ENCODE measurements around the gene AFF4.
A peak's percentile ranks its signal among the peaks of the same experiment; 100 is the strongest.
"Not testable (repeated sequence)": the region's sequence is repeated elsewhere in the genome, so short reads cannot be mapped to it uniquely, and the experiment has no call there.

AFF4 gene

GRCh38 chr5:132963171-132964104 lies at the start of gene AFF4:
TSS of gene AFF4 (minus strand) at chr5:132963634. CDS start at chr5:132937189, 26,445 bp downstream.
- DNase-seq (ENCODE audit: low spot score in 2 of 2), result peak; percentile 84 to 97
- peak within 1 kb of the TSS; percentile 99 for H3K27ac Mint-ChIP-seq
- peak within 1 kb of the TSS; percentile 84 for H3K4me3 Mint-ChIP-seq
- no peaks in the 10 kb centered on the region for H3K9me3 Mint-ChIP-seq
- H3K36me3 Mint-ChIP-seq, result peaks cover 32% of the 10 kb centered on the region
- peaks cover 9% of the 10 kb centered on the region for H3K4me1 Mint-ChIP-seq
- peak; percentile 96 for ATAC-seq

GRCh38 chr5:133008455-133008854 lies 45.0 kb upstream of the AFF4 start:
- H3K27ac Mint-ChIP-seq; H3K4me1 Mint-ChIP-seq; DNase-seq (ENCODE audit: low spot score in 2 of 2); ATAC-seq; H3K9me3 Mint-ChIP-seq; H3K4me3 Mint-ChIP-seq: not testable (repeated sequence)
- H3K36me3 Mint-ChIP-seq, result peaks cover 61% of the 10 kb centered on the region

DNA sequence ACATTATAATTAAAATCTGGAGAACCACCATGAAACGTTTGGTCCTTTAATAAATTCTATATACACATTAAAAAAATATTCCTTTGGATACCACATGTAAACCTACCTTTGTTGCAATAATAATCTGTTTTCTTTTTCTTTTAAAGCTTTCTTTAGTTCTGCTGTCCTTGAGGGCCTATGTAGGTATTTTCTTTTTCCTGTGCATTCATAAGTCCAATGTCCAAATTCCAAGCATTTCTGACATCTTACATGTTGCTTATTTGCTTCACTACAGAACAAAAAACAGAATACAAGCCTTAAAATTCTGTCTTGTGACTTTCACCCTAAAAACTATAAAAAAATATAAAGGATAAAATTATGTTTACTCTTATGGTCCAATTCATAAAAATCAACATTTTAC lies 43.2 kb upstream of the AFF4 start:
- ATAC-seq (no peak), DNase-seq (ENCODE audit: low spot score in 2 of 2) (no peak)
- H3K27ac Mint-ChIP-seq, result no peak overlapping the region
- H3K4me1 Mint-ChIP-seq, result no peaks in the 10 kb centered on the region
- H3K9me3 Mint-ChIP-seq, result no peaks in the 10 kb centered on the region
- no peak overlapping the region for H3K4me3 Mint-ChIP-seq
- peaks cover 79% of the 10 kb centered on the region for H3K36me3 Mint-ChIP-seq

DNA sequence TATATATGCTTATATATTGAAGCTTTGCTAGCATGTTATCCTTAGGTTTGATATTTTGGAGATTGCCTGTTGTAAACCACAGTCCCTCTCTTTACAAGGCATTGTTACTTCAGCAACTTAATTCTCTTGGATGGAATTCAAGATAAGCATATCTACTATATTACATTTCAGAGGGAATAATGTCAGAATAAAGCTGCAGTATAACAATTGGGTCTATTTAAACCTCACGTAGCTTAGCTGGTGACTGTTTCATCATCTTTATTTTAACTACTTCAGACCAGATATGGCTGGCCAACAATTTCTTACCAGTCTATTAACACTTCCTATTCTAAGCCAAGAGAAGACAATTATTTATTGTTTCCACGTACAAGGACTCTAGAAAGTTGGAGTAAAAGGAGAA lies 35.8 kb upstream of the AFF4 start:
- no peak overlapping the region for H3K27ac Mint-ChIP-seq
- H3K9me3 Mint-ChIP-seq, result no peaks in the 10 kb centered on the region
- no peaks in the 10 kb centered on the region for H3K4me1 Mint-ChIP-seq
- DNase-seq (ENCODE audit: low spot score in 2 of 2) (no peak), ATAC-seq (no peak)
- H3K36me3 Mint-ChIP-seq, result peaks cover 46% of the 10 kb centered on the region
- no peak overlapping the region for H3K4me3 Mint-ChIP-seq

DNA sequence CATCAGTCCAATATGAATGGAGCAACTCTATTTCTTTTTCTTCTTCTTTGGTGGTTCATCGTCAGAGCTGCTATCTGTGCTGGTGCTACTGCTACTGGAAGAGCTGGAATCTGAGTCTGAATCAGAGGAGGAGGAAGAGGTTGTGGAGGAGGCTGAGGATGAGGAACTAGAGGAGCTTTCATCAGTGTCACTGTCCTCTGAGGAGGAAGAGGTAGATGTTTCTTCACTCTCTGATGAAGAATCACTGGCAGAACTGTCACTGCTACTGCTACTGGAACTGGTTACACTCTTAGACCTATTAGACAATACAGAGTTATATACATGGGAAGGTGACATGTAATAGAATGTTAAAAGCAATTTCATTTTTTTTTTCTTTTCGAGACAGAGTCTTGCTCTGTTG lies 35.1 kb upstream of the AFF4 start:
- no peak for ATAC-seq
- DNase-seq (ENCODE audit: low spot score in 2 of 2), result no peak
- H3K4me1 Mint-ChIP-seq, result no peaks in the 10 kb centered on the region
- H3K9me3 Mint-ChIP-seq, result no peaks in the 10 kb centered on the region
- peaks cover 40% of the 10 kb centered on the region for H3K36me3 Mint-ChIP-seq
- H3K4me3 Mint-ChIP-seq, result no peak overlapping the region
- H3K27ac Mint-ChIP-seq, result no peak overlapping the region

- ATAC-seq (no peak), DNase-seq (ENCODE audit: low spot score in 2 of 2) (no peak)
- no peaks in the 10 kb centered on the region for H3K9me3 Mint-ChIP-seq
- H3K4me1 Mint-ChIP-seq, result no peaks in the 10 kb centered on the region
- H3K4me3 Mint-ChIP-seq, result no peak overlapping the region
- H3K36me3 Mint-ChIP-seq, result peaks cover 17% of the 10 kb centered on the region
- peak overlapping the region; percentile 67 for H3K27ac Mint-ChIP-seq
Measured at GRCh38 chr5:132996307-132996706, 32.9 kb upstream of the AFF4 start.

DNA sequence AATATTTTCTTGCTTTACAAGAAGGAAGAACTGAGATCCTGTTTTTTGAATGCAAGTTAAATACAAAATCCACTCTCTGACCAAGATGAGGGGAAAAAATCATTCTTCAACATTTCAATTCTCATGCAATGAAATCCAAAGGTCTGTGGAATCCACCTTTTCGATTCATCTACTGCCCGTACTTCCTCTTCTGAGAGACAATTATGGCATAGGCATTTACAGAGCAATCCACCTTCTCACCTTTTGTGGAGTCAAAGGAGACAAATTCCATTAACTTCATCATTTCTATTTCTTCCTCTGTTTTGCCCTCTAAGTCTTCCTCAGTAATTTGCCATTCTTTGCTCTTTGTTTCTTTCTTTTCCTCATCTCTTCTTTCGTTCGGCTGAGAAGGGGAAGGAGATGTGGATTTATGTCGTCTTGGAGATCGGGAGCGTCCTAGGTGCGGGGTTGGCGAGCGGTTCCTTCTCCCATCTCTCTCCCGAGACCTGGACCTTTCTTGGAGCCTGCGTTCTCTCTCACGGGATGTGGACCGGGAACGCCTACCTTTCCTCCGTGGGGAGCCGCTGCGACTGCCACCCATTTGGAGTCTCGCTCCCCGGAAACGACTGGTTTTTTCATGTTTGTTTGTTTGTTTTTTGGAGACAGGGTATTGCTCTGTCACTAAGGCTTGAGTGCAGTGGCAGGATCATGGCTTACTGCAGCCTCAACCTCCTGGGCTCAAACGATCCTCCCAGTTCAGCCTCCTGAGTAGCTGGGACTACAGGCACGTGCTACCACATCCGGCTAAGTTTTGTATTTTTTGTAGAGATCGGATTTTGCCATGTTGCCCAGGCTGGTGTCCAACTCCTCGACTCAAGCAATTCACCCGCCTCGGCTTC lies 24.3 kb upstream of the AFF4 start:
- DNase-seq (ENCODE audit: low spot score in 2 of 2), result no peak
- Mint-ChIP-seq H3K36me3 (no peaks in the 10 kb centered on the region), H3K9me3 (no peaks in the 10 kb centered on the region), H3K27ac (no peak overlapping the region), H3K4me1 (no peaks in the 10 kb centered on the region), H3K4me3 (no peak overlapping the region)
- ATAC-seq, result no peak

- not testable (repeated sequence) for H3K4me1 Mint-ChIP-seq; ATAC-seq; H3K36me3 Mint-ChIP-seq; DNase-seq (ENCODE audit: low spot score in 2 of 2); H3K9me3 Mint-ChIP-seq; H3K4me3 Mint-ChIP-seq; H3K27ac Mint-ChIP-seq
Measured at GRCh38 chr5:132982971-132983370, 19.5 kb upstream of the AFF4 start.

DNA sequence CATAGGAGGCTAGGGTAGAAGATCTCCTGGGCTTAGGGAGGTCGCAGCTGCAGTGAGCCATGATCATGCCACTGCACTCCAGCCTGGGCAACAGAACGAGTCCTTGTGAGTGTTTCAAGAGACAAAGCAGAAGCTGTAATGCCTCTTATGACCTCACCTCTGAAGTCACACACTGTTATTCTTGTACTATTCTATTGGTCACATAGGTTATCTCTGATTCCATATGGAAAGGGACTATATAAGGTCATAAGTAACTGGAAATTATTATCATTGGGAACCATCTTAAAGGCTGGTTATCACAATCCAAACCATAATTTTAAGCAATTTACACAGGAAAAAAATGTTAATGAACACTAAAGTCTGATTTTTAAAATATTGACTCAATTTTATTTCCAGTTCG lies 17.9 kb upstream of the AFF4 start:
- DNase-seq (ENCODE audit: low spot score in 2 of 2) (no peak), ATAC-seq (no peak)
- Mint-ChIP-seq H3K4me1 (no peaks in the 10 kb centered on the region), H3K4me3 (no peak overlapping the region), H3K27ac (no peak overlapping the region), H3K36me3 (no peaks in the 10 kb centered on the region), H3K9me3 (peaks cover 4% of the 10 kb centered on the region)

DNA sequence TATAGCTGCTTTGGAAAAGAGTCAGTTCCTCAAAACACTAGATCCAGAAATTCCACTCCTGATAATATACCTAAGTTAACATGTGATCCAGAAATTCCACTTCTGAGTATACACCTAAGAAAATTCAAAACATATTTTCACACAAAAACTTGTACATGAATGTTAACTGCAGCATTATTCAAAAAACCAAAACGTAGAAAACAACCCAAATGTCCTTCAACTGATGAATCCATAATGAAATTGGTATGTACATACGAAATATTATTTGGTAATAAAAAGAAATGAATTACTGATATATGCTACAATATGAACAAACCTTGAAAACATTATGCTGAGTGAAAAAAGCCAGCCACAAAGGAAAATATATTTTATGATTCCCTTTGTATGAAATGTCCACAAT lies 16.5 kb upstream of the AFF4 start:
- H3K9me3 Mint-ChIP-seq, result peaks cover 4% of the 10 kb centered on the region

GRCh38 chr5:132979367-132979940 lies 16.0 kb upstream of the AFF4 start:
- Mint-ChIP-seq H3K36me3 (no peaks in the 10 kb centered on the region), H3K4me1 (no peaks in the 10 kb centered on the region), H3K4me3 (no peak overlapping the region), H3K9me3 (peaks cover 4% of the 10 kb centered on the region), H3K27ac (no peak overlapping the region)
- DNase-seq (ENCODE audit: low spot score in 2 of 2), result no peak
- no peak for ATAC-seq

More for the DNA sequence above, 16.5 kb upstream of the AFF4 start:
- Mint-ChIP-seq H3K4me1 (no peaks in the 10 kb centered on the region), H3K4me3 (no peak overlapping the region), H3K36me3 (no peaks in the 10 kb centered on the region), H3K27ac (no peak overlapping the region)
- ATAC-seq (no peak), DNase-seq (ENCODE audit: low spot score in 2 of 2) (no peak)

DNA sequence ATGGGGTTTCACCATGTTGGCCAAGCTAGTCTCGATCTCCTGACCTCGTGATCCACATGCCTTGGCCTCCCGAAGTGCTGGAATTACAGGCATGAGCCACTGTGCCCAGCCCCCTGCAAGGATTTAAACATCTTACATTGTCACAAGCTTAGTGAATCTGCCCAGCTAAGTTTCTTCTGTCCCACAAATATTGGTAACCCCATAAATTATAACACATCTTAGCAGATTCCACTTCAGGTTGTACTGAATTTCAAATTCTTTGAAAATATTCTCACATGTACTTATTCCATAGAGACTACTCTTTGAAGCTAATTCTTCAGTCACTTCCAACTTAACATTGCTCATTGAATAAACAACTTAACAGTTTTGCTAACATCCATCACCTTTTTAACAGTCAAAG lies 13.4 kb upstream of the AFF4 start:
- Mint-ChIP-seq H3K36me3 (no peaks in the 10 kb centered on the region), H3K27ac (no peak overlapping the region), H3K4me3 (no peak overlapping the region), H3K4me1 (no peaks in the 10 kb centered on the region), H3K9me3 (peaks cover 4% of the 10 kb centered on the region)
- DNase-seq (ENCODE audit: low spot score in 2 of 2) (no peak), ATAC-seq (no peak)

DNA sequence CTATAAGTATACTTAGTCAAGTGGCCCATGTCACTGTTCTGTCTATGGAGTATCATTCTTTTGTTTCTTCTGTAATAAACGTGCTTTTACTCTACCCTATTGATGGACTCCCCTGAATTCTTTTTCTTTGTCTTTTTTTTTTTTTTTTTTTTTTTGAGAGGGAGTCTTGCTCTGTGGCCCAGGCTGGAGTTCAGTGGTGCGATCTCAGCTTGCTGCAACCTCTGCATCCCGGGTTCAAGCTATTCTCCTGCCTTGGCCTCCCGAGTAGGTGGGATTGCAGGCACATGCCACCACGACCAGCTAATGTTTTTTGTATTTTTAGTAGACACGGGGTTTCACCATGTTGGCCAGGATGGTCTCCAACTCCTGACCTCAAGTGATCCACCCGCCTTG lies 9.0 kb upstream of the AFF4 start:
- not testable (repeated sequence) for ATAC-seq, H3K4me1 Mint-ChIP-seq

DNA sequence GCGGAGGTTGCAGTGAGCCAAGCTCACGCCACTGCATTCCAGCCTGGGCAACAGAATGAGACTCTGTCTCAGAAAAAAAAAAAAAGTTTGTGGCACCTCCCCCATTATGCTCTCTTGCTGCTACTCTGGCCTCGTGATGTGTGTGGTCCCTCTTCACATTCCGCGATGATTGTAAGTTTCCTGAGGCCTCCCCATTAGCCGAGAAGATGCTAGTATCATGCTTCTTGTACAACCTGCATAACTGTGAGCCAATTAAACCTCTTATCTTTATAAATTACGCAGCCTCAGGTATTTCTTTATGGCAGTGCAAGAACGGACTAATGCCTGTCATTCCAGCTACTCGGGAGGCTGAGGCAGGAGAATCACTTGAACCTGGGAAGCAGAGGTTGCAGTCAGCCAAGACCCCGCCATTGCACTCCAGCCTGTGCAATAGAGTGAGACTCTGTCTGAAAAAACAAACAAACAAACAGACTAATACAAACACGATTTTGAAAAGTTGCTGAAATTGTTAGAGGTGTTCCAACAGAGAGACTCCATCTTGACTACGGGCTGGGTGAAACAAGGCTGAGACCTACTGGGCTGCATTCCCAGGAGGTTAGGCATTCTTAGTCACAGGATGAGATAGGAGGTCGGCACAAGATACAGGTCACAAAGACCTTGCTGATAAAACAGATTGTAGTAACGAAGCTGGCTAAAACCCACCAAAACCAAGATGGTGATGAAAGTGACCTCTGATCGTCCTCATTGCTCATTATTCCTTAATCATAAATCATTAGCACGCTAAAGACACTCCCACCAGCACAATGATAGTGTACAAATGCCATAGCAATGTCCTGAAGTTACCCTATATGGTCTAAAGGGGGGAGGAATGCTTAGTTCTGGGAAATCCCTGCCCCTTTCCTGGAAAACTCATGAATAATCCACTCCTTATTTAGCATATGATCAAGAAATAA lies 8.3 kb upstream of the AFF4 start:
- Mint-ChIP-seq H3K36me3 (no peaks in the 10 kb centered on the region), H3K4me3 (no peak overlapping the region), H3K4me1 (no peaks in the 10 kb centered on the region), H3K27ac (no peak overlapping the region), H3K9me3 (peaks cover under 1% of the 10 kb centered on the region)
- DNase-seq (ENCODE audit: low spot score in 2 of 2), result no peak
- ATAC-seq, result no peak

More for the DNA sequence above, 9.0 kb upstream of the AFF4 start:
- not testable (repeated sequence) for DNase-seq (ENCODE audit: low spot score in 2 of 2); H3K36me3 Mint-ChIP-seq; H3K9me3 Mint-ChIP-seq; H3K4me3 Mint-ChIP-seq; H3K27ac Mint-ChIP-seq

Measured in stimulated activated effector memory CD8-positive, alpha-beta T cell treated with anti-CD3 and anti-CD28 coated beads, Interleukin-12 subunit alpha, Interleukin-12 subunit beta, amount 100 ng/mL, for 72 hours (primary cell).